ENCODE data around the gene ID4.

The ID4 gene

GRCh38 chr6:19796452-19796851, 40.7 kb upstream of the ID4 start:
- Mint-ChIP-seq H3K9me3 (peaks cover 54% of the 10 kb centered on the region), H3K36me3 (ENCODE audit: low read depth) (peaks cover 45% of the 10 kb centered on the region), H3K4me1 (peaks cover 2% of the 10 kb centered on the region), H3K27ac (no peak overlapping the region), H3K4me3 (no peak overlapping the region), H3K27me3 (ENCODE audit: low read depth, poor library complexity) (peaks cover 10% of the 10 kb centered on the region)
- no peak for TF ChIP-seq CTCF (IDR thresholded peaks at IDR 0.05)
- no peak for DNase-seq

DNA sequence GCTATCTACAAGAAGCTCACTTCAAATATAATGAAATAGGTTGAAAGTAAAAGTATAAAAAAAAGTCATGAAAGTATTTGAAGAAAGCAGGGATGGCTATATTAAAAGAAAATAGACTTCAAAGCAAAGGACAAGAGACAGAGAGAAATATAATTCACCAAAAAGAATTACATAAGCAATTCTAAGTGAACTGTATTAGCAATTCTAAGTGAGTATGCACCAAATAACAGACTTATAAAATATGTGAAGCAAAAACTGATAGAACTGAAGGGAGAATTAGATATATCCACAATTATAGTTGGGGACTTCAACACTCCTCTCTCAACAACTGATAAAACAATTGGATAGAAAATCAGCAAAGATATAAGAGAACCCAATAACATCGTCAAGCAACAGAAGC, 38.8 kb upstream of the ID4 start:
- DNase-seq = no peak
- Mint-ChIP-seq H3K27ac (no peak overlapping the region), H3K27me3 (ENCODE audit: low read depth, poor library complexity) (peaks cover 9% of the 10 kb centered on the region), H3K4me3 (no peak overlapping the region), H3K4me1 (peaks cover 21% of the 10 kb centered on the region), H3K36me3 (ENCODE audit: low read depth) (peaks cover 56% of the 10 kb centered on the region), H3K9me3 (peaks cover 65% of the 10 kb centered on the region)
- no peak for TF ChIP-seq CTCF (IDR thresholded peaks at IDR 0.05)

- Mint-ChIP-seq H3K4me1 (peaks cover 51% of the 10 kb centered on the region), H3K9me3 (peaks cover 61% of the 10 kb centered on the region), H3K27me3 (ENCODE audit: low read depth, poor library complexity) (peaks cover 4% of the 10 kb centered on the region), H3K36me3 (ENCODE audit: low read depth) (peaks cover 51% of the 10 kb centered on the region), H3K4me3 (peak overlapping the region; percentile 85), H3K27ac (peak overlapping the region; percentile 77)
- DNase-seq = no peak
- TF ChIP-seq CTCF (IDR thresholded peaks at IDR 0.05) = no peak
Measured at GRCh38 chr6:19802656-19803055, 34.5 kb upstream of the ID4 start.

DNA sequence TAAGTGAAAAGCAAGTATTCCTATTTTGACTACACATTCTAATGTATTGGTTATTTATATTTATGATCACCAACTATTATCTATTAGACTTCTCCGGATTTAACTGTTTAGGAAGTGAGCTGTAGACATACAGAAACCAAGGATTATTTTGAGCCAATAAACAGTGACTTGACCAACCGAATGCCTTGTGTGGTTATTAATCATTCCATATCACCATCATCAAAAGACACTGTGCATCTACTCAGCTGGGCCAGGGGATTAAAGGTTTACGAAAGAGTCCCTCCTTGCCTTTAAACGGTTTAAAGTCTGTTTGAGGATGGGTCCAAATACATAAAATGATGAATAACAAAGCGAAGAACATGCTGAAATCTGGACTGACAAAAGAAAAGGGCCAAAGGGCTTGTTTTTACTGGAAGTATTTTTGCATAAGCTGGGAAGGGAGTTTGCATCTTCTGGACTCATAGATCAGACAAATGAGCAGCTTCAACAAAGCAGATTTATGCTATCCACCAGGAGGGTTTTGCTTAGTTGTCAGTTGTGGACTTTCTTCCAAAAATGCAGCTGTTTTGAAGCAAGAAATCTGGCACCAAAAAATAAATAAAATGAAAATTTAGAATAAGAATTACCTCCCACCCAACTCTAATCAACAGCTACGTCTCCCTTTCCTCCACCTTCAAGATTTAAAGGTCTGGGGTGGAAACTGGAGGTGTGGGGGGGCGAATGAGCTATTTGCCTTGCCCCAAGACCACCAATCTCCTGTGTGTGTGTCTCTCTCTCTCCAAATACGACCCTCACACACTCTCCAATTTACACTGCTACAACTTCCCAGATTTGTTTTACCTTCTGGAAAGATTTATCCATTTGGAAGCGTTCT, 33.6 kb upstream of the ID4 start:
- Mint-ChIP-seq H3K36me3 (ENCODE audit: low read depth) (peaks cover 45% of the 10 kb centered on the region), H3K27ac (peak overlapping the region; percentile 99), H3K4me1 (peaks cover 51% of the 10 kb centered on the region), H3K4me3 (peak overlapping the region; percentile 85), H3K27me3 (ENCODE audit: low read depth, poor library complexity) (no peaks in the 10 kb centered on the region), H3K9me3 (peaks cover 57% of the 10 kb centered on the region)
- no peak for DNase-seq
- TF ChIP-seq CTCF (IDR thresholded peaks at IDR 0.05) = no peak

DNA sequence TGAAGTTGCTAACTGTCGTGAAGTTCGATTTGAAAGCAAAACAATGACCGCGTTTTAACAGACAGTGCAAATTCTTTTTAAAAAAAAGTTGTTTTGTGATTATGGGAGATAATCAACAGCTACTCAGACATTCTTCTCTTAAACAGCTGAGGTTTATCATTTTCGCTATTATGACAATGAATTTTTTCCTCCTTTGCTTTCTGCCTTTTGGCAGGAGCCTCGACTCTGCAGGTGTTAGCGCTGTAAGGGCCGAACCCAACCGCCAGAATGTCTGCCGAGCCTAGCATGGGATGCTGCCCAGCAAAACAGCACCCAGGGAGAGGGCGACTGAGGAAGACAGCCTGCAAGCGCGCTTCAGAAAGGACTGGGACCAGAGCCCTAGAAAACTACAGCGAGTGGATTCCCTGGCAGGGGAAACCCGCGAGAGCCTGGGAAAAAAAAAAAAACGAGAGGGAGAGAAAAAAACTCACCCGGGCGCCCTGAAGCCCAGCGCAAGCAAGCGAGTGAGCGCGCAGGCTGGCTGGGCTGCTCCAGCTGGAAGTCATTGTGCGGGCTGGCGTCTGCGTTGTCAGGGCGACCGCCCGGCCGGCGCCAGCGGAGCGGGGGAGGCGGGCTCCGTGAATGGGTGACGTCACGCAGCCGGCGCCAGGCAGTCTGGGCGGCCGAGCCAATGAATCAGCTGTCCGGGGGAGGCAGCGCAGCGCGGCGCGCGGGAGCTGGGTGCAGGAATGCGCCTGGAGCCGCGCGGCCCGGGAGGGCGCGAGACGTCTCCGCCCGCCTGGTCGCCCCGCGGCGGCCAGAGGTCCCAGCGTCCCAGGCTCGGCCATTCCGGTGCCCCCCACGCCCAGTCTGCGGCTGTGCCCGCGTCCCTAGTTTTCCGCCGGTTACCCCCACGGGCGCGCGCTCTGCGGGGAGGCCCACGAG, 32.7 kb upstream of the ID4 start:
- H3K4me3 Mint-ChIP-seq = peak overlapping the region; percentile 85
- peak overlapping the region; percentile 99 for H3K27ac Mint-ChIP-seq
- DNase-seq = peak; percentile 98
- no peak for TF ChIP-seq CTCF (IDR thresholded peaks at IDR 0.05)
- H3K4me1 Mint-ChIP-seq = peaks cover 51% of the 10 kb centered on the region
- H3K9me3 Mint-ChIP-seq = peaks cover 48% of the 10 kb centered on the region
- peaks cover 36% of the 10 kb centered on the region for H3K36me3 Mint-ChIP-seq (ENCODE audit: low read depth)
- no peaks in the 10 kb centered on the region for H3K27me3 Mint-ChIP-seq (ENCODE audit: low read depth, poor library complexity)
